K562 treated with DMSO at 1 percent for 48 hours (cell line): ENCODE data around the gene SPATA31A6. TPM values are rescaled to one million over a fixed set of nuclear protein-coding genes. Genes with fewer than 3 reads are reported as not detected.

Experiments used
- total RNA-seq: library from RNA; unstranded; fragments of 300-600 nt; gene quantifications from 2 replicates; pipeline ENCODE4 v1.2.3, GENCODE V29; 2022; ENCODE audit warnings: low replicate concordance; ENCODE audit errors: extremely low read depth

SPATA31A6 gene
- total RNA-seq, result not detected in 2 replicates

GRCh38 chr9:42183359-42183758 lies at the start of gene SPATA31A6:
Gene SPATA31A6, plus strand, starts transcription at chr9:42183659. Its CDS starts 29 bp downstream, at chr9:42183688.

Other genes with a start within 250 kb of the SPATA31A6 start
- gene CNTNAP3B, start 54.2 kb upstream of the SPATA31A6 start, total RNA-seq, result not detected in 2 replicates